WTC11 (cell line): ENCODE data around the gene REEP6.

Source experiments
- AR ChIP-seq: fragments of 250-450 bp; sonication (Bioruptor Pico); IDR thresholded peaks from 2 replicates; pipeline ENCODE4 v1.9.0; 2021; ENCODE audit warnings: mild to moderate bottlenecking
- CTCF ChIP-seq: fragments of 200-600 bp; IDR thresholded peaks from 2 replicates; pipeline ENCODE4 v1.8.0; 2022; ENCODE audit warnings: antibody characterized with exemption
- MLX ChIP-seq: sonication (generic); formaldehyde crosslinking; IDR thresholded peaks from 2 replicates; pipeline ENCODE4 v1.8.1; 2023; ENCODE audit warnings: mild to moderate bottlenecking, missing genetic modification reagents, moderate library complexity
- RELA ChIP-seq: sonication (generic); formaldehyde crosslinking; IDR thresholded peaks from 2 replicates; pipeline ENCODE4 v1.8.1; 2022; ENCODE audit warnings: missing genetic modification reagents, mild to moderate bottlenecking, borderline replicate concordance
- USF1 ChIP-seq: sonication (generic); formaldehyde crosslinking; IDR thresholded peaks from 2 replicates; pipeline ENCODE4 v1.8.0; 2022; ENCODE audit warnings: mild to moderate bottlenecking, missing genetic modification reagents

GRCh38 chr19:1445185-1445931 lies 45.6 kb upstream of the REEP6 start:
- peak; percentile 88 for TF ChIP-seq CTCF
- no peak for TF ChIP-seq AR (CRISPR knock-in tag)
- no peak for TF ChIP-seq MLX (CRISPR knock-in tag)
- no peak for TF ChIP-seq USF1 (CRISPR knock-in tag)
- TF ChIP-seq RELA = no peak
